Gastroesophageal sphincter (tissue), 4 donors: ENCODE measurements around the gene SMARCD2. TPM values are rescaled to one million over a fixed set of nuclear protein-coding genes. Genes with fewer than 3 reads are reported as not detected.

Experiments
- ATAC-seq: fragments of 150-250 bp; one replicate; pipeline ENCODE4 v1.9.1; 2016; ENCODE audit warnings: mild to moderate bottlenecking, moderate library complexity
- H3K27ac ChIP-seq, 4 donors: fragments of 200-600 bp; sonication (generic) in 3 of 4; 1 replicate in 3 of 4; 2 replicates in 1 of 4; pipeline ENCODE4 v1.5.1; 2016 to 2019
- H3K27me3 ChIP-seq: fragments of 200-600 bp; sonication (generic); one replicate; pipeline ENCODE4 v1.5.1; 2019
- H3K36me3 ChIP-seq, 2 donors: fragments of 200-600 bp; sonication (generic); one replicate each; pipeline ENCODE4 v1.5.1; 2019; ENCODE audit warnings: control low read depth in 1 of 2
- H3K4me1 ChIP-seq, 3 donors: fragments of 200-600 bp; sonication (generic); 1 replicate in 2 of 3; 2 replicates in 1 of 3; pipeline ENCODE4 v1.5.1; 2016 to 2019; ENCODE audit warnings: control low read depth in 2 of 3
- H3K4me3 ChIP-seq, 2 donors: fragments of 200-600 bp; sonication (generic); one replicate each; pipeline ENCODE4 v1.5.1; 2019; ENCODE audit warnings: mild to moderate bottlenecking in 1 of 2, moderate library complexity in 1 of 2
- H3K9me3 ChIP-seq, 3 donors: fragments of 200-600 bp; sonication (generic); one replicate each; pipeline ENCODE4 v1.5.1; 2017 to 2019; ENCODE audit warnings: control low read depth in 2 of 3
- CTCF ChIP-seq, 4 experiments: fragments of 200-600 bp in 2 of 4; fragments of 450-650 bp in 2 of 4; sonication (generic) in 1 of 4; IDR thresholded peaks; one replicate each; pipeline ENCODE4 v1.5.1; 2017 to 2019; ENCODE audit warnings: antibody characterized with exemption in 4 of 4, mild to moderate bottlenecking in 2 of 4, moderate library complexity in 2 of 4
- EP300 ChIP-seq: sonication (generic); formaldehyde crosslinking; IDR thresholded peaks from one replicate; pipeline ENCODE4 v1.6.1; 2017; ENCODE audit warnings: antibody characterized with exemption, mild to moderate bottlenecking
- POLR2A ChIP-seq, 2 donors: fragments of 450-650 bp; IDR thresholded peaks; one replicate each; pipeline ENCODE4 v1.6.1; 2017; ENCODE audit warnings: antibody characterized with exemption in 2 of 2, mild to moderate bottlenecking in 2 of 2, moderate library complexity in 1 of 2
- POLR2AphosphoS5 ChIP-seq: sonication (generic); formaldehyde crosslinking; IDR thresholded peaks from one replicate; pipeline ENCODE4 v1.6.1; 2017; ENCODE audit warnings: antibody characterized with exemption
- WGBS, 2 donors: methylation state at CpG; one replicate each; pipeline ENCODE4 v1.1.5; 2018; ENCODE audit warnings: low coverage in 1 of 2; 5-methylcytosine and 5-hydroxymethylcytosine counted together
- total RNA-seq, 4 donors: library from RNA; depleted of rRNA; stranded (reverse); fragments of >200 nt; gene quantifications; one replicate each; pipeline ENCODE4 v1.1.0, GENCODE V29; 2016

Gene SMARCD2
- total RNA-seq, 4 donors from 2014 or later: 103 to 160 (median 141) TPM

- Histone ChIP-seq H3K4me3 (peak overlapping the region; percentile 11 to 98), H3K27me3 (no peaks in the 10 kb centered on the region), H3K36me3 (peaks cover 0 to 42% of the 10 kb centered on the region in 2 donors), H3K4me1 (peaks cover 2 to 84% (median 36%) of the 10 kb centered on the region in 3 donors), H3K27ac (peak overlapping the region; percentile 91 to 98 (median 96)), H3K9me3 (no peaks in the 10 kb centered on the region)
- peak; percentile 80 for ATAC-seq
- WGBS, 2 donors: 20% methylated on average over 3 of the region's 7 CpGs; no CpG with 5 or more reads in 1 of the 2 donors
- peak; percentile 95 for TF ChIP-seq POLR2AphosphoS5
- TF ChIP-seq CTCF (IDR thresholded peaks at IDR 0.05): peak in 1 of 4 experiments; percentile 29
- peak in 1 of 2 donors; percentile 37 for TF ChIP-seq POLR2A (IDR thresholded peaks at IDR 0.05)
- peak; percentile 6 for TF ChIP-seq EP300
Observed at GRCh38 chr17:63838631-63839171, 3.8 kb downstream of the SMARCD2 start.

- H3K4me1 ChIP-seq: peaks cover 2 to 80% (median 35%) of the 10 kb centered on the region in 3 donors
- ATAC-seq: no peak
Observed at GRCh38 chr17:63837962-63838600, 4.4 kb downstream of the SMARCD2 start.

GRCh38 chr17:63837480-63837879, 5.0 kb downstream of the SMARCD2 start:
- Histone ChIP-seq H3K4me3 (peak overlapping the region in 1 of 2 donors; percentile 98), H3K27ac (peak overlapping the region; percentile 62 to 98 (median 96)), H3K9me3 (no peaks in the 10 kb centered on the region), H3K4me1 (peaks cover 2 to 80% (median 35%) of the 10 kb centered on the region in 3 donors), H3K27me3 (no peaks in the 10 kb centered on the region), H3K36me3 (peaks cover 0 to 54% of the 10 kb centered on the region in 2 donors)
- no peak for TF ChIP-seq EP300
- 100% methylated on average over 1 of the region's 12 CpGs; no CpG with 5 or more reads in 1 of the 2 donors for WGBS, 2 donors
- ATAC-seq: no peak

More at GRCh38 chr17:63837962-63838600, 4.4 kb downstream of the SMARCD2 start:
- H3K27ac ChIP-seq: peak overlapping the region; percentile 62 to 98 (median 96)
- WGBS, 2 donors: 14 to 67% methylated on average over 1 to 3 of the region's 5 CpGs
- peak overlapping the region in 1 of 2 donors; percentile 98 for H3K4me3 ChIP-seq
- peaks cover 0 to 48% of the 10 kb centered on the region in 2 donors for H3K36me3 ChIP-seq
- no peaks in the 10 kb centered on the region for H3K9me3 ChIP-seq
- no peaks in the 10 kb centered on the region for H3K27me3 ChIP-seq
- TF ChIP-seq POLR2A (IDR thresholded peaks at IDR 0.05) (no peak), EP300 (no peak)

GRCh38 chr17:63836811-63837210, 5.7 kb downstream of the SMARCD2 start:
- ATAC-seq: no peak
- WGBS, 2 donors: 90 to 92% methylated on average over 3 to 6 of the region's 7 CpGs
- Histone ChIP-seq H3K4me3 (no peak overlapping the region), H3K36me3 (peaks cover 0 to 61% of the 10 kb centered on the region in 2 donors), H3K27ac (peak overlapping the region in 3 of 4 donors; percentile 93 to 98 (median 98)), H3K27me3 (no peaks in the 10 kb centered on the region), H3K4me1 (peaks cover 2 to 80% (median 35%) of the 10 kb centered on the region in 3 donors), H3K9me3 (no peaks in the 10 kb centered on the region)
- TF ChIP-seq POLR2A (IDR thresholded peaks at IDR 0.05): no peak
- TF ChIP-seq CTCF (IDR thresholded peaks at IDR 0.05): no peak
- no peak for TF ChIP-seq EP300
- TF ChIP-seq POLR2AphosphoS5: no peak

GRCh38 chr17:63835167-63835720, 7.2 kb downstream of the SMARCD2 start:
- WGBS, 2 donors: 85% methylated on average over 7 of the region's 9 CpGs; no CpG with 5 or more reads in 1 of the 2 donors
- peak overlapping the region in 3 of 4 donors; percentile 49 to 98 (median 98) for H3K27ac ChIP-seq
- H3K4me3 ChIP-seq: no peak overlapping the region
- TF ChIP-seq EP300 (no peak), POLR2AphosphoS5 (no peak), POLR2A (IDR thresholded peaks at IDR 0.05) (no peak), CTCF (IDR thresholded peaks at IDR 0.05) (no peak)
- H3K27me3 ChIP-seq: no peaks in the 10 kb centered on the region
- H3K4me1 ChIP-seq: peaks cover 2 to 76% (median 26%) of the 10 kb centered on the region in 3 donors
- ATAC-seq: no peak
- peaks cover 0 to 76% of the 10 kb centered on the region in 2 donors for H3K36me3 ChIP-seq
- no peaks in the 10 kb centered on the region for H3K9me3 ChIP-seq
